Spleen (tissue), 7 donors: ENCODE measurements around the gene DAB1.

Source experiments
- CTCF ChIP-seq, 11 experiments: fragments of 200-600 bp in 7 of 11; fragments of 450-650 bp in 4 of 11; sonication (generic) in 4 of 11; IDR thresholded peaks in 8 of 11; conservative IDR thresholded peaks in 3 of 11; 1 replicate in 7 of 11; 2 replicates in 4 of 11; pipeline versions ENCODE4 v1.4.0 to v1.8.0; 2016 to 2021; ENCODE audit warnings: antibody characterized with exemption in 11 of 11, inconsistent platforms in 4 of 11, mild to moderate bottlenecking in 1 of 11
- POLR2A ChIP-seq, 3 donors: fragments of 450-650 bp; IDR thresholded peaks; one replicate each; pipeline ENCODE4 v1.5.1; 2017; ENCODE audit warnings: antibody characterized with exemption in 3 of 3, mild to moderate bottlenecking in 1 of 3
- POLR2AphosphoS5 ChIP-seq, 3 donors: sonication (generic); formaldehyde crosslinking; IDR thresholded peaks; one replicate each; pipeline ENCODE4 v1.5.1; 2017; ENCODE audit warnings: antibody characterized with exemption in 3 of 3
- donor health status: DM: no; HTN: no; CAD: no; lungs with moderate emphysema.
- donor health status: DM: no; HTN: no; CAD: no.
- donor health status: DM: no; HTN: no; CAD: no.

- TF ChIP-seq POLR2AphosphoS5 (IDR thresholded peaks at IDR 0.05) = no peak
- TF ChIP-seq CTCF (IDR thresholded peaks at IDR 0.05 in 8 of 11, conservative IDR thresholded peaks at IDR 0.05 in 3 of 11) = no peak
- no peak for TF ChIP-seq POLR2A (IDR thresholded peaks at IDR 0.05)
Observed at GRCh38 chr1:57017200-57017599, 406.7 kb downstream of the DAB1 start.
